ENCODE data around the gene WFIKKN2.

WFIKKN2 gene

GRCh38 chr17:50843150-50843905 lies 7.9 kb downstream of the WFIKKN2 start:
- H3K27me3 Mint-ChIP-seq (ENCODE audit: low read depth), result peaks cover 10% of the 10 kb centered on the region
- no peak overlapping the region for H3K27ac Mint-ChIP-seq
- H3K9me3 Mint-ChIP-seq, result no peaks in the 10 kb centered on the region
- peaks cover 21% of the 10 kb centered on the region for H3K4me1 Mint-ChIP-seq
- H3K4me3 Mint-ChIP-seq, result no peak overlapping the region
- no peak for TF ChIP-seq CTCF (IDR thresholded peaks at IDR 0.05; ENCODE audit: unreplicated experiment in 3 of 3)
- no peaks in the 10 kb centered on the region for H3K36me3 Mint-ChIP-seq (ENCODE audit: low read depth)

- Mint-ChIP-seq H3K36me3 (ENCODE audit: low read depth) (no peaks in the 10 kb centered on the region), H3K27me3 (ENCODE audit: low read depth) (peaks cover 4% of the 10 kb centered on the region), H3K4me3 (no peak overlapping the region)
Measured at GRCh38 chr17:50844117-50844700, 8.8 kb downstream of the WFIKKN2 start.

GRCh38 chr17:50845240-50846147 lies 10.1 kb downstream of the WFIKKN2 start:
- Mint-ChIP-seq H3K27me3 (ENCODE audit: low read depth) (peaks cover 4% of the 10 kb centered on the region), H3K36me3 (ENCODE audit: low read depth) (no peaks in the 10 kb centered on the region), H3K4me1 (peaks cover 21% of the 10 kb centered on the region), H3K4me3 (peak overlapping the region in 1 of 3 experiments; percentile 45), H3K27ac (peak overlapping the region; percentile 72 to 85 (median 78)), H3K9me3 (no peaks in the 10 kb centered on the region)
- no peak for TF ChIP-seq CTCF (IDR thresholded peaks at IDR 0.05; ENCODE audit: unreplicated experiment in 3 of 3)

More at GRCh38 chr17:50844117-50844700, 8.8 kb downstream of the WFIKKN2 start:
- H3K27ac Mint-ChIP-seq, result peak overlapping the region in 1 of 3 experiments; percentile 21
- TF ChIP-seq CTCF (IDR thresholded peaks at IDR 0.05; ENCODE audit: unreplicated experiment in 3 of 3), result no peak
- H3K4me1 Mint-ChIP-seq, result peaks cover 21% of the 10 kb centered on the region
- no peaks in the 10 kb centered on the region for H3K9me3 Mint-ChIP-seq

GRCh38 chr17:50847566-50847965 lies 12.2 kb downstream of the WFIKKN2 start:
- Mint-ChIP-seq H3K27me3 (ENCODE audit: low read depth) (peaks cover 13% of the 10 kb centered on the region), H3K4me1 (peaks cover 24% of the 10 kb centered on the region), H3K27ac (no peak overlapping the region), H3K36me3 (ENCODE audit: low read depth) (no peaks in the 10 kb centered on the region), H3K9me3 (no peaks in the 10 kb centered on the region), H3K4me3 (no peak overlapping the region)
- no peak for TF ChIP-seq CTCF (IDR thresholded peaks at IDR 0.05; ENCODE audit: unreplicated experiment in 3 of 3)

- no peak overlapping the region for H3K27ac Mint-ChIP-seq
- H3K27me3 Mint-ChIP-seq (ENCODE audit: low read depth), result peaks cover 13% of the 10 kb centered on the region
- no peaks in the 10 kb centered on the region for H3K36me3 Mint-ChIP-seq (ENCODE audit: low read depth)
- H3K4me3 Mint-ChIP-seq, result no peak overlapping the region
- peaks cover 28% of the 10 kb centered on the region for H3K4me1 Mint-ChIP-seq
- H3K9me3 Mint-ChIP-seq, result no peaks in the 10 kb centered on the region
- no peak for TF ChIP-seq CTCF (IDR thresholded peaks at IDR 0.05; ENCODE audit: unreplicated experiment in 3 of 3)
Measured at GRCh38 chr17:50848039-50848438, 12.7 kb downstream of the WFIKKN2 start.

Data from nephron (organoid).